Measurements from ENCODE around the gene TENM4.

Gene TENM4

GRCh38 chr11:78825591-78826020 lies 615.2 kb downstream of the TENM4 start:
- no peak for DNase-seq

- DNase-seq = no peak
Measured at GRCh38 chr11:78823588-78823987, 617.2 kb downstream of the TENM4 start.

GRCh38 chr11:78822931-78823423 lies 617.9 kb downstream of the TENM4 start:
- DNase-seq = no peak

GRCh38 chr11:78821371-78822306 lies 619.2 kb downstream of the TENM4 start:
- DNase-seq = no peak

- no peak for DNase-seq
Measured at GRCh38 chr11:78820741-78821140, 620.1 kb downstream of the TENM4 start.

- DNase-seq = no peak
Measured at GRCh38 chr11:78818201-78818600, 622.6 kb downstream of the TENM4 start.

- DNase-seq = no peak
Measured at GRCh38 chr11:78815831-78816230, 625.0 kb downstream of the TENM4 start.

GRCh38 chr11:78812513-78813293 lies 628.1 kb downstream of the TENM4 start:
- DNase-seq = no peak

GRCh38 chr11:78810559-78811009 lies 630.2 kb downstream of the TENM4 start:
- DNase-seq = no peak

- DNase-seq = no peak
Measured at GRCh38 chr11:78809931-78810541, 630.8 kb downstream of the TENM4 start.

- DNase-seq = no peak
Measured at GRCh38 chr11:78808923-78809322, 631.9 kb downstream of the TENM4 start.

GRCh38 chr11:78807351-78807750 lies 633.5 kb downstream of the TENM4 start:
- no peak for DNase-seq

- DNase-seq = no peak
Measured at GRCh38 chr11:78806214-78807004, 634.4 kb downstream of the TENM4 start.

- no peak for DNase-seq
Measured at GRCh38 chr11:78804991-78805390, 635.8 kb downstream of the TENM4 start.

GRCh38 chr11:78803995-78804394 lies 636.8 kb downstream of the TENM4 start:
- no peak for DNase-seq

GRCh38 chr11:78802058-78802761 lies 638.6 kb downstream of the TENM4 start:
- no peak for DNase-seq

GRCh38 chr11:78801161-78801884 lies 639.5 kb downstream of the TENM4 start:
- no peak for DNase-seq

GRCh38 chr11:78800756-78801155 lies 640.1 kb downstream of the TENM4 start:
- DNase-seq = no peak

- DNase-seq = no peak
Measured at GRCh38 chr11:78800096-78800690, 640.6 kb downstream of the TENM4 start.

GRCh38 chr11:78798663-78799062 lies 642.2 kb downstream of the TENM4 start:
- no peak for DNase-seq
